Measurements from ENCODE around the gene SAP30. TPM values are rescaled to one million over a fixed set of nuclear protein-coding genes. Genes with fewer than 3 reads are reported as not detected.

SAP30 gene
- total RNA-seq, 2 donors from 2014 or later = 18.8 to 20.0 TPM

DNA sequence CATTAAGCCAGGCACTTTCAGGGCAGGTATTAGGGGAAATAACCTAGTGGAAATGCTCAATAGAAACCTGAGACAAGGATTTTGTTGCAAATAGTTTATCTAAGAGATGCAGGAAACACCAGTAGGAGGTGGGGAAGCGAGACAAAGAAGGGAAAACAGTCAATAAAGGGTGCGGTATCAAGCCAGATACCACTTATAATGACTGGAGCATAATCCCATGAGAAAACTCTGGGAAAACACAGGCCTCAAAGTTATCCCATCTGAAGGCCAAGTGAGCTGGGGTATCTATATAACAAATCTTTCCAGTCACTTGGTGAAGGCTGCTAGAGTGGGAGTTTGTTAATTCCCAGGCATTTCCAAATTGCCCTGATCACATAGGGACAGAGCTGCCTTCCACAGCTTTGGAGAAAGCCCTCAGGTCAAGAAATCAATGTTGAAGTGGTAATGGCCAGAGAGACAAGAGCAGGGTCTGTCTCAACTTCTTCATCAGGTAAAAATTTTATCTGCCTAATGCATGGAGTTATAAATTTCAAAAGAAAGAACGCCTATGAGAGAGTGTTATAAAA is 26.8 kb upstream of the SAP30 start:
- no peaks in the 10 kb centered on the region for H3K9me3 ChIP-seq
- H3K36me3 ChIP-seq = no peaks in the 10 kb centered on the region
- no peak overlapping the region for H3K4me3 ChIP-seq
- intact Hi-C loops (cut with DNase I) = no loop called here
- no peak overlapping the region for H3K9ac ChIP-seq (ENCODE audit: low read depth in 2 of 2, low read length in 2 of 2)
- H3K27me3 ChIP-seq = no peaks in the 10 kb centered on the region
- DNase-seq = no peak
- H3K27ac ChIP-seq = no peak overlapping the region
- TF ChIP-seq, protein P1, sequence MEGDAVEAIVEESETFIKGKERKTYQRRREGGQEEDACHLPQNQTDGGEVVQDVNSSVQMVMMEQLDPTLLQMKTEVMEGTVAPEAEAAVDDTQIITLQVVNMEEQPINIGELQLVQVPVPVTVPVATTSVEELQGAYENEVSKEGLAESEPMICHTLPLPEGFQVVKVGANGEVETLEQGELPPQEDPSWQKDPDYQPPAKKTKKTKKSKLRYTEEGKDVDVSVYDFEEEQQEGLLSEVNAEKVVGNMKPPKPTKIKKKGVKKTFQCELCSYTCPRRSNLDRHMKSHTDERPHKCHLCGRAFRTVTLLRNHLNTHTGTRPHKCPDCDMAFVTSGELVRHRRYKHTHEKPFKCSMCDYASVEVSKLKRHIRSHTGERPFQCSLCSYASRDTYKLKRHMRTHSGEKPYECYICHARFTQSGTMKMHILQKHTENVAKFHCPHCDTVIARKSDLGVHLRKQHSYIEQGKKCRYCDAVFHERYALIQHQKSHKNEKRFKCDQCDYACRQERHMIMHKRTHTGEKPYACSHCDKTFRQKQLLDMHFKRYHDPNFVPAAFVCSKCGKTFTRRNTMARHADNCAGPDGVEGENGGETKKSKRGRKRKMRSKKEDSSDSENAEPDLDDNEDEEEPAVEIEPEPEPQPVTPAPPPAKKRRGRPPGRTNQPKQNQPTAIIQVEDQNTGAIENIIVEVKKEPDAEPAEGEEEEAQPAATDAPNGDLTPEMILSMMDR (IDR thresholded peaks at IDR 0.05) = no peak
- no peaks in the 10 kb centered on the region for H3K4me1 ChIP-seq

DNA sequence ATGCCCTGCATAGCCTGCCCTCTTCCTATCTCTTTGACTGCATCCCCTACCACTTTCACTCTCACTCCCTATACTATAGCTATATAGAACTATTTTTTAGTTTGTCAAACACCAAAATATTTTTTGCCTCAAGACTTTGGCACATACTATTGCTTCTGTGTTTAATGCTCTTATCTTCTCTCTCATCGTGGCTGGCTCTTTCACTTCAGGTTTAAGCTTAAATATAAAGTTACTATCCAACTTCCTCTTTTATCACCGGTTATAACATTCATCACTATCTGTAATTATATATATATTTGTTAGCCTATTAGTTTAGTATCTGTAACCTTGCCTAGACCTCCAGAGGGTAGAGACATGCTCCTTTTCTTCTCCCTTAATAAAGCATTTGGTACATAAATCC is 25.1 kb upstream of the SAP30 start:
- intact Hi-C loops (cut with DNase I) = no loop called here
- Histone ChIP-seq H3K9me3 (no peaks in the 10 kb centered on the region), H3K4me3 (no peak overlapping the region), H3K27me3 (no peaks in the 10 kb centered on the region), H3K36me3 (no peaks in the 10 kb centered on the region), H3K9ac (ENCODE audit: low read depth in 2 of 2, low read length in 2 of 2) (no peak overlapping the region), H3K4me1 (no peaks in the 10 kb centered on the region), H3K27ac (no peak overlapping the region)
- no peak for DNase-seq
- TF ChIP-seq, protein P1 (IDR thresholded peaks at IDR 0.05) = no peak

DNA sequence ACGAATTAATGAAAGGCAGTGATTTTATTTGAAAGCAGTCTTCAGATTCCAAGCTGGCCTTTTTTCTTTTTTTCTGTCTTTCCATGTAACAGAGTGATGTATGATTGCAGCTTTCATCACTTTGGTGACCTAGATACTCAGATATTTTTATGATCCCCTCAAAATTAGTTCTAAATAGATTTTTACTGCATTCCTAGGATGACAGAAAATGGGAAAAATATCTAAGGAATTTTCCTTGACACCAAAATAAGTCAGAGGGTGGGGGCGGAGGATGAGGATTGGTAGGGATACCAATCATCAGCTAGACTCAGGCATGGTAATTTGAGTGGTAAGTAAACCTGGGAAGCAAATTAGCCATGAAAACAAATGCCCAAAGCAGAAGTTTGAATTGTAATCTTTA is 24.7 kb upstream of the SAP30 start:
- DNase-seq = no peak
- Histone ChIP-seq H3K36me3 (no peaks in the 10 kb centered on the region), H3K27ac (no peak overlapping the region), H3K9me3 (no peaks in the 10 kb centered on the region), H3K4me3 (no peak overlapping the region), H3K9ac (ENCODE audit: low read depth in 2 of 2, low read length in 2 of 2) (no peak overlapping the region), H3K27me3 (no peaks in the 10 kb centered on the region), H3K4me1 (no peaks in the 10 kb centered on the region)
- TF ChIP-seq, protein P1 (IDR thresholded peaks at IDR 0.05) = no peak
- intact Hi-C loops (cut with DNase I) = no loop called here

DNA sequence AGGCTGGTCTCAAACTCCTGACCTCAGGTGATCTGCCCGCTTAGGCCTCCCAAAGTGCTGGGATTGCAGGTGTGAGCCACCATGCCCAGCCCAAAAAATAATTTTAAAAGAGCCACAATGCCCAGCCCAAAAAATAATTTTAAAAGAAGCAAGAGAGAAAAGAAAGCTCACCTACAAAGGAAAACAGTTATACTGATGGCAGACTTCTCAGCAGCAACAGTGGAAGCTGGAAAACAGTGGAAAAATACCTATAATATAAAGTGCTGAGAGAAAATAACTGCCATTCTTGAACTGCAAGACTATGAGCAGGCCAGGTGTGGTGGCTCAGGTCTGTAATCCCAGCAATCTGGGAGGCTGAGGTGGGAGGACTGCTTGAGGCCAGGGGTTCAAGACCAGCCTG is 23.3 kb upstream of the SAP30 start:
- no peaks in the 10 kb centered on the region for H3K4me1 ChIP-seq
- H3K27ac ChIP-seq = no peak overlapping the region
- H3K36me3 ChIP-seq = no peaks in the 10 kb centered on the region
- no peak for DNase-seq
- intact Hi-C loops (cut with DNase I) = no loop called here
- no peaks in the 10 kb centered on the region for H3K27me3 ChIP-seq
- TF ChIP-seq, protein P1 (IDR thresholded peaks at IDR 0.05) = no peak
- H3K9ac ChIP-seq (ENCODE audit: low read depth in 2 of 2, low read length in 2 of 2) = no peak overlapping the region
- no peaks in the 10 kb centered on the region for H3K9me3 ChIP-seq
- no peak overlapping the region for H3K4me3 ChIP-seq

DNA sequence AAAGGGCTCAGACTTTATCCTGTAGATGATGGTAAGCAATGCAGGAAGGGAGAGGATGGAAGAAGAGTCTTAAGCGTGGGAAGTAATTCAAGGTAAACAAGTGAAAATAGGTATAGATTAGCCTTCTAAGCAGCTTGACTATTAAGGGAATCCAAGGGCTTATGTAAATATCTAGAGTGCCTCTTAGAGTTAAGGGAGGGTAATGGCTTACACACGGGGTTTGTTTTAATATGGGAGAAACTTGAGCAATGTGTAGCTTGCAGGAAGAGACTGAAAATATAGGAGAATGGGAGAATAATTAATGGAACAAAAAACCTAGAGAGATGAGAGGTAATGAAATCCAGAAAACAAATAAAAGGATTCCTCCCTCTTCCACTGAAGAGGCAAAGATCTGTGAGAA is 12.8 kb upstream of the SAP30 start:
- Histone ChIP-seq H3K4me1 (no peaks in the 10 kb centered on the region), H3K9me3 (no peaks in the 10 kb centered on the region), H3K36me3 (no peaks in the 10 kb centered on the region), H3K4me3 (no peak overlapping the region), H3K27ac (no peak overlapping the region), H3K9ac (ENCODE audit: low read depth in 2 of 2, low read length in 2 of 2) (no peak overlapping the region), H3K27me3 (no peaks in the 10 kb centered on the region)
- TF ChIP-seq, protein P1 (IDR thresholded peaks at IDR 0.05) = no peak
- intact Hi-C loops (cut with DNase I) = no loop called here
- no peak for DNase-seq
